Measurements from ENCODE around the gene URB2.
"Not testable (repeated sequence)": the region's sequence is repeated elsewhere in the genome, so short reads cannot be mapped to it uniquely, and the experiment has no call there.

URB2 gene

GRCh38 chr1:229625915-229626831 lies at the start of gene URB2, which contains the start of gene TAF5L:
Gene URB2 (plus strand): TSS chr1:229626247. CDS start chr1:229627634, 1,387 bp downstream.
Gene TAF5L (minus strand): TSS chr1:229626122. CDS start chr1:229614482, 11,640 bp downstream.
- DNase-seq (ENCODE audit: low spot score), result peak; percentile 81

- no peak for DNase-seq (ENCODE audit: low spot score)
These were observed 47.6 kb upstream of the URB2 start for GRCh38 chr1:229578168-229579058.

GRCh38 chr1:229579059-229579673 lies 46.9 kb upstream of the URB2 start:
- DNase-seq (ENCODE audit: low spot score), result peak; percentile 62

GRCh38 chr1:229581485-229581884 lies 44.6 kb upstream of the URB2 start:
- DNase-seq (ENCODE audit: low spot score), result no peak

GRCh38 chr1:229582011-229582694 lies 43.9 kb upstream of the URB2 start:
- peak; percentile 67 for DNase-seq (ENCODE audit: low spot score)

- DNase-seq (ENCODE audit: low spot score), result no peak
These were observed 43.3 kb upstream of the URB2 start for GRCh38 chr1:229582715-229583114.

- no peak for DNase-seq (ENCODE audit: low spot score)
These were observed 40.7 kb upstream of the URB2 start for GRCh38 chr1:229585338-229585737.

GRCh38 chr1:229590119-229590518 lies 35.9 kb upstream of the URB2 start:
- DNase-seq (ENCODE audit: low spot score), result no peak

- no peak for DNase-seq (ENCODE audit: low spot score)
These were observed 32.2 kb upstream of the URB2 start for GRCh38 chr1:229593800-229594199.

- DNase-seq (ENCODE audit: low spot score), result no peak
These were observed 31.6 kb upstream of the URB2 start for GRCh38 chr1:229594227-229595008.

- not testable (repeated sequence) for DNase-seq (ENCODE audit: low spot score)
These were observed 30.2 kb upstream of the URB2 start for GRCh38 chr1:229595876-229596275.

- peak; percentile 80 for DNase-seq (ENCODE audit: low spot score)
These were observed 28.9 kb upstream of the URB2 start for GRCh38 chr1:229596925-229597699.

GRCh38 chr1:229597877-229598276 lies 28.2 kb upstream of the URB2 start:
- DNase-seq (ENCODE audit: low spot score), result no peak

GRCh38 chr1:229599218-229599954 lies 26.7 kb upstream of the URB2 start:
- no peak for DNase-seq (ENCODE audit: low spot score)

GRCh38 chr1:229600229-229600628 lies 25.8 kb upstream of the URB2 start:
- DNase-seq (ENCODE audit: low spot score), result no peak

GRCh38 chr1:229603371-229604005 lies 22.6 kb upstream of the URB2 start:
- no peak for DNase-seq (ENCODE audit: low spot score)

- no peak for DNase-seq (ENCODE audit: low spot score)
These were observed 18.7 kb upstream of the URB2 start for GRCh38 chr1:229607370-229607769.

GRCh38 chr1:229608590-229608989 lies 17.5 kb upstream of the URB2 start:
- no peak for DNase-seq (ENCODE audit: low spot score)

- DNase-seq (ENCODE audit: low spot score), result no peak
These were observed 12.1 kb upstream of the URB2 start for GRCh38 chr1:229613938-229614337.
